HG03097 (cell line): ENCODE data around the gene SATB1.

Experiments
- ATAC-seq: cut with Tn5 transposase; IDR thresholded peaks from one replicate; pipeline ENCODE4 v1.9.1; 2021; ENCODE audit not compliant: unreplicated experiment, low FRiP score

SATB1 gene

DNA sequence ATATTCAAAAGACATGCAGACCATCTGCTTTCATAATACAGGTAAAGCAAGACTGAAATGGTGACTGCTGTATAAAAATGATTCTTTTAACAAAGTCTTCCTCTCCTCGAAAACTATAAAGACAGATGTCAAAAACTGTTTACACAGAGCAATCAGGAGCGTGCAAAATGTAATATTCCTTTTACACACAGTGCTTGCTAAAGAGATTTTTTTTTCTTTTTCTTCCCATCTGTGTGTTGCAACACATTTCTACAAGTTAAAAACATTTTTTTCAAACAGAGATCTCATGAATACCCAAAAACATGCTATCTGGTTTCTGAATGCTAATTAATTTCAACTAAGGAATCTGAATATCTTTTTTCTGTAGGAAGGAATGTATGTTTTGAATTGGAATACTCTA lies 22.1 kb downstream of the SATB1 start:
- ATAC-seq: no peak

DNA sequence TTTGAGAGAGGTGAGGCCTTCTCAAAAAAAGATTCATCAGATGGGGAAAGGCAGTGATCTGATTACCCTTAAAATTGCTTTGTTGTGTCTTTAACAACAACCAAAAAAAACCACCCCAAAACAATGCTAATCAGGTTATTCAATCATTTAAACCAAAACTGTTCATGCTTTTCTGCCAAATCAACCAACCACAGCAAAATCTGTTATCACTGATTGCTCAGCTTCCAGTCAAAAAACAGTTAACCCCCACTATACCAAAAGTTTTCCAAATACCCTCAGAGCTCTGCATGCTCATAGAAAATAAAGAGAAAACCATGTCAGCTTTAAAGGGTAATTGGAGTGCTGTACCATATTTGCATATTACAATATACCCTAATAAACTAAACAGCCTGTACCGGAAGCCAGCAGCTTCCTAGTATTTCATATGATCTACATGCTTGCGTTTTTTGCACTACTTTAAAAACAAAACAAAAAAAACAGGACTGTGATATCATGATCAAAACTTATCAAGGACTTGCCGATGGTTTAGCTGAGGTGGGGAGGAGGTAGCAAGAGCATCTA lies 22.8 kb downstream of the SATB1 start:
- ATAC-seq: no peak

DNA sequence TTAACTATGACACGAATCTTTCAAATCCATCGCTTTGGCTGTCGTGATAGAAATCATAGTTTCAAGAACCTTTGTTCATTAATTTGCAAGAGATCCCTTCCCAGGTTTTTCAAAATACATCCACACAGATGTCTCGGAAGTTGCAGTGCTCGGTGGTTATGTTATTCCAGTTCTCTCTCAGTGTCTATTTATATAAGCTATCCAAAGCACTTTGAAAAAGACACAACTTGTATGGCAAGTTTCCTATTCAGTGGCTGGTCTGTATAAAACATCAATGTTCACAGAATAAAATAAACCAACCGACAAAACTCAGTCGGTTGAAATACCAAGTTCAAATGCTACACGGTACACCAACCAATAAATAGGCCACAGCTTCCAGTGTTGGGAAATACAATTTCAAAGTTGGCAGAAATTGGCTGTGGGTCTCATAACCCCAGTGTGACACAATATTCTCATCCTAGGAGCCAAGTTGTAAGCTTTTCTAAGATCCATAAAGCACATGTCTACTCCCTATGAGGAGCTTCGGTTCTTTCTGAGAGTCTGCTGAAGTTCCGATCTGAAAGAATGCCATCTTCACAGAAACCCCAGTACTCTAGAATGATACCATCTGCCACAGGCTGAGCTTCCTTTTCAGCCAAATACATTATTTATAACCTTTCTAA lies 23.7 kb downstream of the SATB1 start:
- no peak for ATAC-seq

- ATAC-seq: no peak
These were observed 26.7 kb downstream of the SATB1 start for GRCh38 chr3:18398448-18398847.

GRCh38 chr3:18396428-18396827 lies 28.7 kb downstream of the SATB1 start:
- ATAC-seq: no peak

DNA sequence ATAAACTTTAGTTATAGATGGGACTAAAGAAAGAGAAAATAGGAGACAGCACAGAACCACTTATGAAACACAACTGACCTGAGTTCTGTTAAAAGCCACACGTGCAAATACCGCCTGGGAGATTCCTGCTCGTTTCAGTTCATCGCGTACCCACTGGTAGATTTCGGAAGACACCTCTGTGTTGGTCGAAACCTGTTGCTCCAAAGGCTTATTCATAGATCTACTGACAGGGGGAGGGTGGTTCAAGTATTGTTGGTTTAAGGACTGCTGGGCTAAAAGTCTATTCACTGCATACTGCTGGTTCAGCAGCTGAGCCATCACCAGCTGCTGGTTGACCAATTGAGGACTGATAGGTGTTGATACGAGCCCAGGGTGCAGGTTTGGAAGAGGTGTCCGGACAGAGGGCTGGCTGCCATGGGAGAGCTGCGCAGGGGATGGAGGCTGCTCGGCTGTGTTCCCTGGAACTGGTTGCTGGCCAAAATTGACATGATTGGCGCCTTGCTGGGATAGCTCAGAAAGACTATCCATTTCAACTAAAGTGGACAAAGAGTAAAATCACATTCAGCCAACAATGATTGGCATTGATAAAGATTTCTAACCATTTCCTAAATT lies 30.6 kb downstream of the SATB1 start:
- no peak for ATAC-seq

GRCh38 chr3:18393906-18394305 lies 31.2 kb downstream of the SATB1 start:
- no peak for ATAC-seq

DNA sequence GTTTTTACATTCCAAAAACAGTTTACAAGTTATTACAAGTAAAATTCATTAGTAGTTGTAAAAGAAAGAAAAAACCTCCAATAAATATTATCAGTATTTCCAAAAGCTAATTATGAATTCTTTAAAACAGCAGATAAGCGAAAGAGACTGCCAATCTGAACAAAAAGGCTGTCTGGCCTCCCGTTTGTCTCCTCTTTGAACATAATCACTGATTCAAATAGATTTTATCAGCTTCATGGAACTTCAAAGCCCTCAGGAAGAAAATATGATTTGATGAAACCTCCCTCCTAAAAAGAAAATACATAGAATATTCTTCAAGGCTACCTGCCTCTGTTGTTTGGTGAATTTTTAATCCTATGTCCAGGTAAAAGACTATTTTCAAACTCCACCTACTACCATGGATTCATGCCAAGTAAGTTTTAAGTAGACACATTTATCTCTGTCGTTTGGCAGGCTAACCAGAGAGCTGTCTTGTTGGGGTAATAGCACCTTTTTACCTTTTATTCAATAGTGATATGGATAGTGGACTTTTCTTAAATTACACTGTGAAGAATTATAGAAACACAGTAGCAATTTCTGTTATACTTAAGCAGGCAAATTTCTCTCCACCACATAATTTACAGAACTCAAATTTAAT lies 35.0 kb downstream of the SATB1 start:
- ATAC-seq: no peak

DNA sequence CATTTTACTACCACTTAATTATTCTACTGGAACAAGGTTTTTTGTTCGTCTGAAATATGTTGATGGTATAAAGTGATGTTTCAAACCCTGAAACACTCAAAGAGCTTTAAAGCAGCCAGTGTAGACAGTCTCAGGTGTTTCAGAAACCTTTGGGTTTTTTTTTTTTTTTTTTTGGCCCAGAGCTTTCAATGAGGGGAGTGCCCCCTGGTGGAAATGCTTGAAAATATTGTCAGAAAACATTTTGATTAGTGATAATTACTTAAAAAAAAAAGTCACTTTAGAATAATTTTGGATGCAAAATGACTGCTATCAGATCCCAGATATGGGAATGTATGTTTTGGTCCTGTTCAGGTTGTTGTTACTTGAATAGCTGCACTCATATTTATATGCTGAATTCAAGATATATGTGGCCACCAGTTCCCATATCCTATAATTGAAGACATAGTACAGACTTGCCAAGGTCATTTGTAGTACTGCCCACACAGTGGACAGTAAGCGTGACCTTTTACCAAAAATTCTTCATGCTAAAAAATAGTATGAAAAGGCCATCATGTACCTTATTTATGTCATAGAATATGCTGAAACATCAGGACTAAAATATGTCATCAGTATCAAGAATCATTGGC lies 35.9 kb downstream of the SATB1 start:
- ATAC-seq: no peak

DNA sequence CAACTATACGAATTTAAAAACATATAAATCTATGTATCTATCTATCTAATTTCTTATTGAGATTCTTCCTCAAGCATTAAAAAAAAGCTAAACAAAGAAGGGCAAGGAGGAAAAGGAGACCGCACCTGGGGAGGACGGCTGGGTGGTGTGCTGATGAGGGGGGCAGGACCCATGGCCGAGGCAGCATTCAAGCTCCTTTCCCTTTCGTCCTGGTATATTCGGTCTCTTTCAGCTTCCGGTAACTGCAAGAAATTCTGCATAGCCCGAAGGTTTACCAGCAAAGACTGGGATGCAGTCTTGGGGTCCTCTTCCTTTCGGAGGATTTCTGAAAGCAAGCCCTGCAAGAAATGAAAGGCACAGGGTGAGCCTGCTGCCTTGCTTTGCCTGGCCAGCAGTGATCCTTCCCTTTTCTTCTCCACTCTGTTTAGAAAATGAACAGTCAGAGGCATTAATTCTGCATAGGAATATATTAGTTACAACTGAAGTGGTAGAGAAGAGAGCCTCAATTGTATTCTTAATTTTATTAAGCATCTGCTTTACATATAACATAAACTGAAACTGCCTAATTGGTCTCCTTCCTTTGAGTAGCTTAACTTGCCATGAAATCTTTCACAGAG lies 38.8 kb downstream of the SATB1 start:
- no peak for ATAC-seq

- no peak for ATAC-seq
These were observed 39.4 kb downstream of the SATB1 start for GRCh38 chr3:18385706-18386105.

DNA sequence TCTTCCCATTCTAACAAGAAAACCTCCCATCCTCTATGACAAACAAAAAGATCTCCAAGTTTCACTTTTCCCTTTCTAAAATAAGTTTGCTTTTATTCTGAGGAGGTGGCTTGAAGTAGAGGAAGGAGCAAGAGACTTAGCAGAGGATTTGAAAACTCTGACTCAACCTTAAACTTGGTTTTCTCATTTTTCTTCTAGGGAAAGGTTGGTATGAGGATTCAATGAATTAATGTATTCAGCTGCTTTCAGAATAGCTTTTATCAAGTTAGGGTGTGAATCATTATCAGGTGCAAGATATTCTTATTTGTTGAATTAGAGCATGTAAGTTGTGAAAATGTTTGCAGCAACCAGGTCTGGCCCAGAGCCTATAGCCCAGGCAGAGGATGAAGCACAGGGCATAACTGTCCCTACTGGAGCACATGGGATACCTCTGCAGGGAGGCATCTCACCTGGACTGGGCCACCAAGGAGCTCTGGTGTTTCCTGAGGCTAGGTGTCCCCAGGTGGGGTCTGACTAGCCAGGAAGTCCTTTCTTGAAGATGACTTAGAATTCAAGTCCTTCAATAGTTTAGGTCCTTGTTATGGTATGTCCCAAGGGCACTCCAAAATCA lies 42.3 kb downstream of the SATB1 start:
- ATAC-seq: no peak

DNA sequence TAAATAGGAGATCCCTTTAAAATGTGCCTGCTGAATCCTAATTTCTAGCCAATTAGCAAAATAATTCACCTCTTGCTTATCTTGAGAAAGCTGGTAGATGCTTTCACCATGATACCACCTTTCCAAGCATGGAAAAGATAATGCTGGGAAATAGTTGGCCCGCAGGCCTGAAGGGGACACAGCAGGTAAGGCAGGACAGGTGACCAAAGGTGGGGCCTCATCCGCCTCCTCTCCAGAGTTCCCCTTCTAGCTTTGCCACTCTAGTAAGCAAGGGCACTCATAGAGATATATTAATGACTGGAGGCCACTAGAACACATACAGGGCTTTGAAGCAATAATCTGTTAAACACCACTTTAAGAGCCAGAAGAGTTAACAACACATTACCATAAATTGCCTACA lies 45.5 kb downstream of the SATB1 start:
- ATAC-seq: no peak

DNA sequence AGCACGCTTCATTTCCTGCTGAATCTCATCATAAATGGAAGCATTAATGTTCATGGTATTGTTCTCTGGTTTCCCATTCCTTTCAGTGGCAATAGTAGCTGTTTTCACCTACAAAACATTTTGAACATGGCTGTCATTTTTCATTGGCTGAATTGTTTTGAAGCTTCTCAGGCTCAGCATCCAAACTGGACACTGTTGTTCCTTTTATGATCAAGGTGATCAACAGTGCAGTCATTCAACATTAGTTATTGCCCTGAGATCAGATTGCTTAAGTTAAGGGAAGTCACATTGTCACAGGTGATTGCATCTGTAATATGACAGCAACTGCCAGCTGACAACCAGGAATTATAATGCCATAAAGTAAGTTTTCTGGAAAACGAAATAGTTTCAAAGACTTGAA lies 46.9 kb downstream of the SATB1 start:
- ATAC-seq: no peak

DNA sequence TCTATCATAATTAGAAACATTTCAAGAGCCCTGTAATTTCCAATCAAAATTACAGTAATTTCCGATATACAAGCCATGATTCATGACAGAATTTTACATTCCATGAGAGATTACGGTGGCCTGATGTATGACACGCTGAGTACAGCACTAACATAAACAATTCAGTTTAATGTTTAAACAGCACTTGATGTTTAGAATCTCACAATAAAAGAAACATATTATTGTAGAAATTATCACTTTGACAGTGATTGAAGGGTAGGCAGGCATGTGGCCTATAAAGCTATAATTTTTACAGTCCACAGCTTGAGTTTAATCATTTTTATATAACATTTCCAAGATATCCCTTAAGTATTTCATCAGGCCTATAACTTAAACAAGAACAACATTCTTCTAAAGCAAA lies 48.5 kb downstream of the SATB1 start:
- ATAC-seq: no peak

DNA sequence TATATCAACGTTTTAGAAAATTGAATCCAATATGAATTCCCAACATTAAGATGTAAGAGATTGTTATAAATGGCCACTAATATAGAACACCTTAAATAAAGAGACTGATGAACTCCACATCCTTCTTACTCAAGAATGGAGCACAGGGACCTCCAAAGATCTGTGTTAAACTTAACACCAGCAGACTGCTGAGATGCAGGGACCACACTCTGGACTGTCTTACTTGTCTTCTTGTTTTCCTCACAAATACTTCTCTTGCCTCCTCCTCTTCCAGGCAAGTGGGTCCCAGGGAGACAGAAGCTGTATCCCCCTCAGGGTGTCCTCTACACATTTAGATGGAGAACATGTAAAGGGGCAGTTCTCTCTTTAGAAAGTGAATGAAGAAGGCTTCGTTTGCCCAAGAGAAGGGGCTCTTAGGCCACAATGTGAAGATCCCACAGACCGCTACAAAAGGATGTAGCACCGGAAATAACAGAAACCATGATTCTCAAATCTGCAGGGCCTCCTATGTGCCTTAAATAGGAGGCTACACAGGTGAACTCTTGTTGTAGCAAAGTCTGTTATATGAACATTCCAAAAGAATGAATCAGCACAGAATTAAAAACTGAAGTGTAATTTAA lies 52.2 kb downstream of the SATB1 start:
- ATAC-seq: no peak

GRCh38 chr3:18370672-18371071 lies 54.5 kb downstream of the SATB1 start:
- no peak for ATAC-seq

DNA sequence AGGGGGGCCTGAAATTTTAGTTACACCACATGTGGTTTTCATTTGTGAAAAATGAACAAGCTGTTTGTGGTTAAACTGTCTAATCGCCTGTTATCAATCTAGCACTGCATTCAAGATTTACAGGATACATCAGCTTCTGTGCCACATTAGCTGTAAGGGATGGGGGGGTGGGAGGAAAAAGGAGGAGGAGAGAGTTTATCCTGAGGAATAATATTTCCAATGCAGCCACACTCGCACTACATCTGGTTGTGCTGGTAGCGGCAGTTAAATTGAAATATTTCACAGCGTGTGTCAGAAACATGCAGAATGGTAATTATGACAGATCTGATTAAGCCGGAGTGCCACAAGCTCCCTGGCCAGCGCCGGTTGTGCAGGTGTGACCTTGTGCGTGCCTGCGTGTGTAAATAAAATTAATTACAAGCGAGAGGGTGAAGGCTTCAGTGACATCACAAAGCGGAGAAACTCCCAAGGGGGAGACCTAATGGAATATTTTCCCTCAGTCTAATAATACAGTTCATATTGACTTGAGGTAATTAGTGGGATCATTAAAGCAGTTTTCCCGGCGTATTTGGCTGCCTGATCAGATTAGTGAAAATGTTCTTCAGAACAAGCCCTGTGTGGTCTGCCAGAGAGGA lies 55.5 kb downstream of the SATB1 start:
- no peak for ATAC-seq

GRCh38 chr3:18366258-18366657 lies 58.9 kb downstream of the SATB1 start:
- ATAC-seq: no peak

DNA sequence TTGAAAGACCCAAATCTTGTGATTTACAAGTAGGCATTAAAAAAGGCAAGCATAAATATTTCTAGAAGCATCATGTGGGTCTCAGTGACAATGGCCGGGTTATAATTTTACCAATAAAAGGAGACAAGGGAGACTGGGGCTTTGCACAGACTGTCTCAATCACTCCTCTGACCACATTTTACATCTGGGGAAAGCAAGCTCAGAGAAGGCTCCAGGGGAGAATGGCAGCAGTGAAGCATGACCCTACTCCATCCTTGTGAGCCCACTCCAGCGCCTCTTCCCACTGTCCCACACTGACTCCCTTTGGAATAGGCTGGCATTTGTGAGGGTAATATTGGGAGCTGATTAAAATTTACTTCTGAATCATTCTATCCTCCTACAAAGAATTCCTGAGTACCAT lies 61.8 kb downstream of the SATB1 start:
- no peak for ATAC-seq
